IPS-15b (cell line): Measurements from ENCODE around the gene NDRG4.
"Not testable (repeated sequence)": the region's sequence is repeated elsewhere in the genome, so short reads cannot be mapped to it uniquely, and the experiment has no call there.

Source experiments
- H3K27me3 ChIP-seq: one replicate; pipeline ENCODE4 v1.6.1; 2013; ENCODE audit warnings: low read length; ENCODE audit not compliant: control insufficient read depth, insufficient read depth
- H3K36me3 ChIP-seq: one replicate; pipeline ENCODE4 v1.6.1; 2013; ENCODE audit warnings: low read length; ENCODE audit not compliant: control insufficient read depth, insufficient read depth
- H3K4me1 ChIP-seq: one replicate; pipeline ENCODE4 v1.6.1; 2013; ENCODE audit warnings: mild to moderate bottlenecking, low read length; ENCODE audit not compliant: control insufficient read depth, insufficient read depth
- H3K4me3 ChIP-seq: one replicate; pipeline ENCODE4 v1.5.1; 2013; ENCODE audit warnings: low read depth, low read length
- H3K9ac ChIP-seq: one replicate; pipeline ENCODE4 v1.6.1; 2013; ENCODE audit warnings: low read depth, mild to moderate bottlenecking, low read length
- H3K9me3 ChIP-seq: one replicate; pipeline ENCODE4 v1.6.1; 2013; ENCODE audit warnings: mild to moderate bottlenecking, low read length; ENCODE audit not compliant: control insufficient read depth, insufficient read depth

Gene NDRG4

GRCh38 chr16:58488531-58488930, 11.4 kb upstream of the NDRG4 start:
- no peaks in the 10 kb centered on the region for H3K9me3 ChIP-seq
- H3K27me3 ChIP-seq, result no peaks in the 10 kb centered on the region
- no peaks in the 10 kb centered on the region for H3K36me3 ChIP-seq
- no peak overlapping the region for H3K4me3 ChIP-seq
- H3K4me1 ChIP-seq, result no peaks in the 10 kb centered on the region
- H3K9ac ChIP-seq, result no peak overlapping the region

- Histone ChIP-seq H3K4me3 (no peak overlapping the region), H3K4me1 (no peaks in the 10 kb centered on the region), H3K9me3 (no peaks in the 10 kb centered on the region), H3K9ac (no peak overlapping the region), H3K27me3 (no peaks in the 10 kb centered on the region), H3K36me3 (no peaks in the 10 kb centered on the region)
Measured at GRCh38 chr16:58490065-58490464, 9.9 kb upstream of the NDRG4 start.

DNA sequence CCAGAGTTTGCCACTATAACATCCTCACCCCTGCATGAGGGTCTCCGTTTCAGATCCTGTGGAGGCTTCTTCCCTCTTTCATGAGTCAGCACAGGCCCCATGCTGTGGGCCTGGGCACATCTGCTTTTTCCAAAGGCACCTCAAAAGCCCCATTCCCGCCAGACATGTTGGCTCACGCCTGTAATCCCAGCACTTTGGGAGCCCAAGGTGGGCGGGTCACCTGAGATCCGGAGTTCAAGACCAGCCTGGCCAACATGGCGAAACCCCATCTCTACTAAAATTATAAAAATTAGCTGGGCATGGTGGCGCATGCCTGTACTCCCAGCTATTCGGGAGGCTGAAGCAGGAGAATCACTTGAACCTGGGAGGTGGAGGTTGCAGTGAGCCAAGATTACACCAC, 9.4 kb upstream of the NDRG4 start:
- not testable (repeated sequence) for H3K27me3 ChIP-seq, H3K36me3 ChIP-seq, H3K9me3 ChIP-seq, H3K4me1 ChIP-seq, H3K4me3 ChIP-seq, H3K9ac ChIP-seq

DNA sequence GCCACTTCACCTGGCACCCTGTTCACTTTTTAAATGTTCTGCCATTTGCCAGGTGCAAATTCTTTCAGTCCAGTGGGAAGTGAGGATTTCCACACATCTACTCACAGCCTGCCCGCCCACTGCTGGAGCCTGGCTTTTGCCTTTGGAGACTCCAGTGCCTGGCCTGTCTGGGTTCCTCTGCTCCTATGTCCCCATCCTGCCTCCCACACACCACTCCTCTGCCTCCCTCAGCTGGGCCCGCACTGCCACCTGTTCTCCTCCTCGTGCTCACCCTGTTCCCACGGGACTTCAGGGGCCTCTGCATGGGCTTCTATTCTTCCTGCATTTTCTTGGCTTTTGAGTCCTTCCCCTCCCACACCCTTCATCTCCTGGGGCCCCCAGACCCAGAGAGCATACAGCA, 7.9 kb upstream of the NDRG4 start:
- Histone ChIP-seq H3K9ac (no peak overlapping the region), H3K9me3 (no peaks in the 10 kb centered on the region), H3K4me3 (no peak overlapping the region), H3K4me1 (peaks cover 4% of the 10 kb centered on the region), H3K27me3 (no peaks in the 10 kb centered on the region), H3K36me3 (no peaks in the 10 kb centered on the region)

GRCh38 chr16:58492735-58493134, 7.2 kb upstream of the NDRG4 start:
- H3K4me1 ChIP-seq, result peaks cover 4% of the 10 kb centered on the region
- H3K9me3 ChIP-seq, result no peaks in the 10 kb centered on the region
- H3K4me3 ChIP-seq, result no peak overlapping the region
- H3K36me3 ChIP-seq, result no peaks in the 10 kb centered on the region
- H3K9ac ChIP-seq, result no peak overlapping the region
- H3K27me3 ChIP-seq, result no peaks in the 10 kb centered on the region

DNA sequence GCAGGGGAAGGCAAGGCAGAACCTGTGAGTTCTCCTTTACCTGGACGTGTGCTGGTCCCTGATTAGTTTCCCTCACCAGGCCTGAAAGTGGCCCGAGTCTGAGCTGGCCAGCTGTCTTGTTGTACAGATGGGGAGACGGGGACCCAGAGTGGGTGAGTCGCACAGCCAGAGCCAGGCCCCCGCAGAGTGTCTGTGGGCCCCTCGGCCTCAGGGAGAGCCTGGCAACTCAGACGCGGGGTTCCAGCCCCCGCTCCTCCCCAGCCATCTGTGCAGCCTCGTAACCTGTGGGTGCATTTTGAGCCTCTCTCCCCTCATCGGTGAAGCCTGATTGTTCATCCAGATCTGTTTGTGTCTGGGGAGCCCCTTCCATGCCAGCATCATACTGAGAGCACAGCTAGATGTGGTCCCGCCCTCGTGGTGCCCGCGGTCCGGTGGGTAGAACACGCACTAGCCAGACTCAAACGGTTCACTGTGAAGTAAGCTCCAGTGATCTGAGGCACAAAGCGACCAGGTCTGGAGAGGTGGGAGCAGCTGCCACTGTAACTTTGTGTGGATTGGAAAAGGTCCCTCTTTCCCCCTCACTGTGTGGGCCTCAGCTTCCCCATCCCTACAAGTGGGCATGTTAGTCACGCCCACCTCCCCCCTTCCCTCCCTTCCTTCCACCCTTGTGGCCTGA, 6.0 kb upstream of the NDRG4 start:
- no peaks in the 10 kb centered on the region for H3K36me3 ChIP-seq
- no peaks in the 10 kb centered on the region for H3K27me3 ChIP-seq
- H3K4me1 ChIP-seq, result peaks cover 4% of the 10 kb centered on the region
- H3K9ac ChIP-seq, result no peak overlapping the region
- H3K4me3 ChIP-seq, result no peak overlapping the region
- no peaks in the 10 kb centered on the region for H3K9me3 ChIP-seq

DNA sequence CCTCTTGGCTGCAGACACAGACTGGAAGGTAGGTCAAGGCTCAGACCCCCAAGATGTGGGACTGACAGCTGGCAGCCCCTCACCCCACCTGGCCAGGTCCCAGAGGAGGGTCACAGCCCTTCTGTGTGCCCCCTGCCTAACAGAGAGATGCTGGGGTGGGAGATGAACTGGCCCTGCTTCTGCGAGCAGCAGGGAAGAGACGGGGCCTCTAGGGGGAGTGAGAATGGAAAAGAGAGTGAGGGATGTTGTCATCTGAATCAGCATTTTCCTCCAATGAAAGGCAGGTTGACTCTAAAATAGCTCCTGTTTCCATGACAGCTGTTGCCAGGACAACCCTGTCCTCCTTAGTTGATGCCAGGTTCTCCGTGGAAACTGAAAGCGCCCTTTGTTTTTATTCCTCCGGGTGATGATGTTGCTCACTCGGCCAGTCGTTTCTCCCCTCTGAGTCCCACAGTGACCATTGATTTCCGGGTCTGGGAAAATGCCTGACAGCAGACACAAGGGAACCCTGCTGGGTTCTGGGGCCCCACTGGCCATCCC, 4.9 kb upstream of the NDRG4 start:
- H3K9me3 ChIP-seq, result no peaks in the 10 kb centered on the region
- no peaks in the 10 kb centered on the region for H3K27me3 ChIP-seq
- H3K4me1 ChIP-seq, result peaks cover 8% of the 10 kb centered on the region
- H3K9ac ChIP-seq, result no peak overlapping the region
- no peak overlapping the region for H3K4me3 ChIP-seq
- no peaks in the 10 kb centered on the region for H3K36me3 ChIP-seq

DNA sequence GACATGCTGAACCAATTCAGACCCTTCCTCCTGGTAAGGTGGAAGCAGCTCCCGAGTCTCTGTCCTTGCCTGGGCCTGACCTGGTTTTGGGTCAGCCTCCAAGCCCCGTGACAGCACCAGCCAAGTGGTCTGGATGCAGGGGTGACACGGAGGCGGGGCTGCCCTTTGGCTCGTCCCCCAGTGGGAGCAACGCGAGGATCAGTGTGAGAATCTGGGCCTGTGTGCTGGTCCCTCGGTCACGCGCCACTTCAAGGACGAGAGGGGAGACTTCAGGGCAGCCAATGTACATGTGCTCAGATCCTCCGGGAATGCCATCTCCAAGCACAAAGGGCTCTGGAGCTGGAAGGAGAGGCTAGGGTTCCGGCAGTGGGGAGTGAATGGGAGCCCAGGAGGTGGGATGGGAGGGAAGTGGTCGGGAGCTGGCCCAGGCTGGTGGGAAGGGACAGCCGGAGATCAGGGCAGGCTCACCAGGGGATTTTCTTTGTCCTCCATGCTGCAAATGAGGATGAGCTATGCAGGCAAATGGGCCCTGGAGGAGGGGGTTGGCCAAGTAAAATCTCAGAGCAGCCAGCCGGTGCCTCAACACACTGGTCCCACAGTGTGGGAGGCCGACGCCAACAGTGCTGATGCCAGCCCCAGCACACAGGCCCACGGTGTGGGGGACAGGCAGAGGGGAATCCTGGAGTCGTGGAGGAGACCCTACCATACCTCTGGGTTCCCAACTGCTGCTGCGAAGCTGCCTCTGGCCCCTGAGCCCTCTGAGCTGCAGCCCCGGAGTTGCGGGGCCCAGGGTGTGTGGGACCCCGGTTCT, 4.2 kb upstream of the NDRG4 start:
- H3K4me1 ChIP-seq, result peaks cover 8% of the 10 kb centered on the region
- peak overlapping the region; percentile 54 for H3K9ac ChIP-seq
- H3K36me3 ChIP-seq, result no peaks in the 10 kb centered on the region
- H3K27me3 ChIP-seq, result no peaks in the 10 kb centered on the region
- peak overlapping the region; percentile 13 for H3K4me3 ChIP-seq
- no peaks in the 10 kb centered on the region for H3K9me3 ChIP-seq

GRCh38 chr16:58497468-58497867, 2.5 kb upstream of the NDRG4 start:
- no peaks in the 10 kb centered on the region for H3K36me3 ChIP-seq
- H3K9me3 ChIP-seq, result no peaks in the 10 kb centered on the region
- H3K4me3 ChIP-seq, result no peak overlapping the region
- no peak overlapping the region for H3K9ac ChIP-seq
- peaks cover 8% of the 10 kb centered on the region for H3K4me1 ChIP-seq
- H3K27me3 ChIP-seq, result no peaks in the 10 kb centered on the region

GRCh38 chr16:58497935-58498334, 2.0 kb upstream of the NDRG4 start:
- Histone ChIP-seq H3K9me3 (no peaks in the 10 kb centered on the region), H3K9ac (no peak overlapping the region), H3K4me3 (no peak overlapping the region), H3K36me3 (no peaks in the 10 kb centered on the region), H3K27me3 (no peaks in the 10 kb centered on the region), H3K4me1 (peaks cover 8% of the 10 kb centered on the region)

DNA sequence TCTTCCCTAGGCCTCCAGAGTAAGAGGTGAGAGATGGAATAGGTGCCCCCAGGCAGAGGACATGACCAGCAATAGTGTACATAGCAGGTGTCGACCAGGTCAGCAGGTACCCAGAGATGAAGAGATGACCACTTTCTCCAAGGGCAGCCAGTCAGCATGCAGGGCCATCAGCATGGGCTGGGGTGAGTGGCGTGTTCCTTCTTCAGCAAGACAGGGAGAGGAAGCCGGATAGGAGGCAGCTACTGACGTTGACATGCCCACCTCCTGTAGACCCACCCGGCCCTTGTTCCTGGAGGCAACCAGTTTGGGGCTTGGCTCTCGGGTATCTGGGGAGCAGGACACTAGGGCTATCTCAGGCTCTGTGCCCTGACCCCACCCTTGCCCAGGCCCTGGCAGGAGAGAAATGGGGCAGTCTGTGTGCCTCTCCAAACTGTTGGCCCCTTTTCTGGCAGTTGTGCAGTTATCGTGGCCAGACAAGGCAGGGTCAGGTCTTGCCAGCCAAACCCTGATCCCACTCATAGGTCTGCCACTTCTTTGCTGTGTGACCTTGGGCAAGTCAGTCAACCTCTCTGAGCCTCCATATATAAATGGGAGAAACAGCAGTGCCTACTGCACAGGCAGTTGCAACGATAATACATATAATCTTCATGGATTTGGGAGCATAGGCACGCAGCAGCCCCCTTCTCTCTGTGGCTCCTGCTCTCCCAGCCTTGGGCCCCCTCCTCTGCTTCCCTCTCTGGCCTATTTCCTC, 1.4 kb upstream of the NDRG4 start:
- Histone ChIP-seq H3K36me3 (peaks cover under 1% of the 10 kb centered on the region), H3K9ac (no peak overlapping the region), H3K4me3 (no peak overlapping the region), H3K4me1 (peaks cover 8% of the 10 kb centered on the region), H3K9me3 (no peaks in the 10 kb centered on the region), H3K27me3 (no peaks in the 10 kb centered on the region)
